Heart right ventricle (tissue), 16 donors: ENCODE data around the gene FREM1. TPM values are rescaled to one million over a fixed set of nuclear protein-coding genes. Genes with fewer than 3 reads are reported as not detected.

Source experiments
- ATAC-seq, 8 donors: fragments of 200-7000 bp; cut with Tn5 transposase; one replicate each; pipeline ENCODE4 v1.9.1; 2020; ENCODE audit warnings: mild to moderate bottlenecking in 8 of 8, moderate library complexity in 8 of 8, moderate number of reproducible peaks in 1 of 8
- DNase-seq, 2 donors: peaks; one replicate each; pipeline ENCODE4 v3.0.0-alpha.2; 2020
- H3K27ac ChIP-seq, 10 donors: fragments of 200-600 bp; sonication (generic) in 2 of 10; one replicate each; pipeline versions ENCODE4 v1.5.0 to v1.8.0; 2020 to 2022; ENCODE audit warnings: mild to moderate bottlenecking in 3 of 10
- H3K27me3 ChIP-seq, 7 donors: fragments of 200-600 bp; one replicate each; pipeline ENCODE4 v1.8.0; 2021 to 2022; ENCODE audit warnings: mild to moderate bottlenecking in 2 of 7
- H3K36me3 ChIP-seq, 9 donors: fragments of 200-600 bp; sonication (generic) in 1 of 9; one replicate each; pipeline versions ENCODE4 v1.5.0 to v1.8.0; 2020 to 2022; ENCODE audit warnings: mild to moderate bottlenecking in 2 of 9
- H3K4me1 ChIP-seq, 9 donors: fragments of 200-600 bp; sonication (generic) in 1 of 9; one replicate each; pipeline versions ENCODE4 v1.5.0 to v1.8.0; 2020 to 2022; ENCODE audit warnings: mild to moderate bottlenecking in 4 of 9
- H3K4me3 ChIP-seq, 10 donors: fragments of 200-600 bp; sonication (generic) in 2 of 10; one replicate each; pipeline versions ENCODE4 v1.5.0 to v1.8.0; 2020 to 2022; ENCODE audit warnings: mild to moderate bottlenecking in 7 of 10, moderate library complexity in 2 of 10
- H3K9me3 ChIP-seq, 11 donors: fragments of 200-600 bp in 10 of 11; sonication (generic) in 2 of 11; one replicate each; pipeline versions ENCODE4 v1.5.0 to v1.8.0; 2013 to 2022; ENCODE audit warnings: mild to moderate bottlenecking in 2 of 11, control low read depth in 1 of 11, moderate library complexity in 1 of 11
- WGBS, 2 donors: extraction: QIAGEN DNeasy Blood & Tissue Kit; methylation state at CpG; one replicate each; pipeline ENCODE4 v1.1.7; 2013; ENCODE audit warnings: inconsistent platforms in 1 of 2; 5-methylcytosine and 5-hydroxymethylcytosine counted together
- intact Hi-C, 10 donors: fragments of 100-400 bp; cut with DNase I; formaldehyde crosslinking; loops; one replicate each; pipeline versions ENCODE4 v1.11.1 to v1.14.2; 2022
- polyA plus RNA-seq, 2 donors: library from polyadenylated mRNA; stranded (reverse); fragments of 200-250 nt; gene quantifications; one replicate each; pipeline ENCODE4 v1.2.3, GENCODE V29; 2013
- total RNA-seq, 10 donors: library from RNA; stranded (reverse); fragmentation: NEBNext Ultra II Directional in 3 of 10; extraction: Animal tissue kit (Norgen Biotek cat#: 25700) in 3 of 10; gene quantifications; one replicate each; pipeline versions ENCODE4 v1.2.1 to v1.2.4, GENCODE V29; 2021 to 2023
- TF ChIP-seq, protein P1 (sequence below), 9 donors: fragments of 200-600 bp; sonication (generic) in 2 of 9; IDR thresholded peaks; one replicate each; pipeline versions ENCODE4 v1.5.0 to v1.8.0; 2021 to 2022; ENCODE audit warnings: antibody characterized with exemption in 9 of 9, mild to moderate bottlenecking in 5 of 9, moderate library complexity in 1 of 9
- donor health status: Arrhythmogenic right ventricular cardiomyopathy.
- donor health status: ischemic (EF 13 %, LVEDD 7.1; RV severe dilation, severe dysfunction).
- donor health status: healthy with polysubstance abuse.
- donor health status: DM: no; HTN: yes; CAD: no.
- donor health status: DM: no; HTN: no; CAD: no.
- donor health status: ischemic (EF 25% LVEDD 6.9; RV normal size, moderate dysfunction).
- donor health status: ischemic (EF 25% LVEDD 5.7; RV mildly dilated, moderate dysfunction).
- donor health status: healthy.
- donor health status: DM: yes; HTN: yes; CAD: no.
- donor health status: Ischemic cardiomyopathy.
- donor health status: ischemic (EF 35%, LVEDD 5.7; RV mildly dilated, moderate dysfunction).
- donor health status: nonischemic (EF 11% LVEDD 7.7; RV severe dilation, severe dysfunction).
- donor health status: DM: yes; HTN: yes; CAD: no.
- donor health status: PGD.
- donor health status: ischemic (EF 29% LVEDD 5.4; RV normal size, mild dysfunction).
- donor health status: nonischemic (EF 23%, LVEDD 6.1; RV moderate dilation, normal function).

Gene FREM1
- total and polyA plus RNA-seq, 12 donors = 0.59 to 5.9 (median 3.1) TPM

DNA sequence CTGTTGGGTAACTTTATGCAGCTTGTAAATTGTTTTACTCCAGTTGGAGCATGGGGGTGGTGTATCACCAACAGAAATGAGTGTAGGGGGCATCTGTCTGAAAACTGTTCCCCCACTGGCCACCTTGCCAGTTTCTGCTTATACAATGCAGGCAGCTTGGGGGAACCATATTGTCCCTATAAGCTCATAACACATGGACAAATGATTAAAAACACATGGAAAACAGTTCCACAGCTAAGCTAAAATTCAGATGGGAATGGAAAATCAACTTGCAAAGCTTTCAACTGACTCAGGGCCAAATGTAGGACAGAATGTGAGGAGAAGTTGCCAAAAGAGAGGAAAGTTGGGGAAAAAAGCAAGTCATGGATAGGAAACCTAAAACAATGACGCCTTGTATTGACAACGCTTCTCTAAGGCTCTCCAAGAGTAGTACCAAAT lies 179.7 kb downstream of the FREM1 start:
- Histone ChIP-seq H3K4me3 (no peak overlapping the region), H3K27ac (no peak overlapping the region), H3K9me3 (no peaks in the 10 kb centered on the region), H3K36me3 (peaks cover 0 to 4% (median 0%) of the 10 kb centered on the region in 9 donors), H3K4me1 (no peaks in the 10 kb centered on the region), H3K27me3 (no peaks in the 10 kb centered on the region)
- 51 to 64% methylated on average over 2 of the region's 2 CpGs for WGBS, 2 donors
- ATAC-seq (peak in 2 of 8 donors; percentile 61 to 71), DNase-seq (no peak)
- TF ChIP-seq, protein P1, sequence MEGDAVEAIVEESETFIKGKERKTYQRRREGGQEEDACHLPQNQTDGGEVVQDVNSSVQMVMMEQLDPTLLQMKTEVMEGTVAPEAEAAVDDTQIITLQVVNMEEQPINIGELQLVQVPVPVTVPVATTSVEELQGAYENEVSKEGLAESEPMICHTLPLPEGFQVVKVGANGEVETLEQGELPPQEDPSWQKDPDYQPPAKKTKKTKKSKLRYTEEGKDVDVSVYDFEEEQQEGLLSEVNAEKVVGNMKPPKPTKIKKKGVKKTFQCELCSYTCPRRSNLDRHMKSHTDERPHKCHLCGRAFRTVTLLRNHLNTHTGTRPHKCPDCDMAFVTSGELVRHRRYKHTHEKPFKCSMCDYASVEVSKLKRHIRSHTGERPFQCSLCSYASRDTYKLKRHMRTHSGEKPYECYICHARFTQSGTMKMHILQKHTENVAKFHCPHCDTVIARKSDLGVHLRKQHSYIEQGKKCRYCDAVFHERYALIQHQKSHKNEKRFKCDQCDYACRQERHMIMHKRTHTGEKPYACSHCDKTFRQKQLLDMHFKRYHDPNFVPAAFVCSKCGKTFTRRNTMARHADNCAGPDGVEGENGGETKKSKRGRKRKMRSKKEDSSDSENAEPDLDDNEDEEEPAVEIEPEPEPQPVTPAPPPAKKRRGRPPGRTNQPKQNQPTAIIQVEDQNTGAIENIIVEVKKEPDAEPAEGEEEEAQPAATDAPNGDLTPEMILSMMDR (IDR thresholded peaks at IDR 0.05) = no peak
- intact Hi-C loops = no loop called here

DNA sequence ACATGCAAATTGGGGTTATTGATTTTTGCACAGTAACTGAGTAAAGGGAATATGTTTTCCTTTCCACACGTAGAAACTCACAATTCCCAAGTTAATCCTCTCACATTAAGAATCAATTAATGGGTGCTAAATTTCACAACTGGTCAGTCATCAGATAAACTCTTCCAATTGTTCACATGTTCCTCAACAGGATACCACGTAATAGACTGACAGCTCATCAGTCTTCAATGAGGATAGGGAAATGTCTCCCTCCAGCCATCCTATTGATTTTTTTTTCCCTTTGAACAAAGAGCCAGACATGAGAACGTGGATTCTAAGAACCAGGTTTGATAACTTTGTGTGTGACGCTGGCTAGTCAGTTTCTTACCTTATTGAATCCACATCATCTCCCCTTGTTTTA lies 186.9 kb downstream of the FREM1 start:
- no peak for DNase-seq
- WGBS, 2 donors = 59 to 69% methylated on average over 4 of the region's 4 CpGs
- no peaks in the 10 kb centered on the region for H3K9me3 ChIP-seq
- no peak overlapping the region for H3K4me3 ChIP-seq
- intact Hi-C loops = no loop called here
- TF ChIP-seq, protein P1 (IDR thresholded peaks at IDR 0.05) = no peak
- ATAC-seq = no peak
- peaks cover 0 to 5% (median 0%) of the 10 kb centered on the region in 7 donors for H3K27me3 ChIP-seq
- no peaks in the 10 kb centered on the region for H3K36me3 ChIP-seq
- H3K27ac ChIP-seq = no peak overlapping the region
- H3K4me1 ChIP-seq = no peaks in the 10 kb centered on the region

DNA sequence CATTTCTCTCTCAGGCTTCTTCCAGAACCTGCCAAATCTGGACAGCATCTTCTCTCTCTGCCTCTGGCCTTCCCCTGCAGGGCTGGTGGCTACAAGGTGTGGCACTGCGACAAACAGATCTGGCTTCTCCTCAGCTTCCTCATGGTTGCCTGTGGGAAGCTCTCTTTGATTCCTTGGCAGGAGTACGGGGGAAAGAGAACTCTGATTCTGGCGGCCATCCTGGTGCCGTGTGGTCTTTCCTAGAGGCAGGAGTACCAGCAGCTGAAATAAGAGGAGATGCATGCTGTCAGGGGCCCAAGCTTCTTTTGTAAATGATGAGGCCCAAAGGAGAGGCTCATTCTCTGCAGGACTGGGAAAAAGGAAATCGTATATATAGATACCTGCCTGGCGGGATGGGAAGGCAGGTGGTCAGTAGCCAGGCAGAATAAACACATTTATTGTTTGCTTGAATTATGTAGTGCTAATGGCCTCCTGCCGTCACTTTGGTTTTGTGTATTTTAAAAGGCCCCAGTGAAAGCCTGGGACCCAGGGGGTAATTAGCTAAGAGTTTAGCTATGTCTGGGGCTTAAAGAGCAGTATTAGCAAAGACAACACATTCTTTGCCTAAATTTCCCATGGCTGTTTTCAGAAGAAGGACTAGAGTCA lies 187.7 kb downstream of the FREM1 start, which contains the start of gene CER1:
Gene CER1, minus strand, starts transcription at position 343 of the 645 bp plus-strand sequence. Its CDS starts 61 bp downstream, at position 282.
- WGBS, 2 donors = 54 to 59% methylated on average over 7 of the region's 7 CpGs
- Histone ChIP-seq H3K4me3 (no peak within 1 kb of the TSS), H3K36me3 (no peaks in the 10 kb centered on the region), H3K27me3 (peaks cover 0 to 11% (median 0%) of the 10 kb centered on the region in 7 donors), H3K4me1 (no peaks in the 10 kb centered on the region), H3K9me3 (no peaks in the 10 kb centered on the region), H3K27ac (no peak within 1 kb of the TSS)
- DNase-seq (no peak), ATAC-seq (no peak)
- TF ChIP-seq, protein P1 (IDR thresholded peaks at IDR 0.05) = no peak
- intact Hi-C loops = no loop called here

DNA sequence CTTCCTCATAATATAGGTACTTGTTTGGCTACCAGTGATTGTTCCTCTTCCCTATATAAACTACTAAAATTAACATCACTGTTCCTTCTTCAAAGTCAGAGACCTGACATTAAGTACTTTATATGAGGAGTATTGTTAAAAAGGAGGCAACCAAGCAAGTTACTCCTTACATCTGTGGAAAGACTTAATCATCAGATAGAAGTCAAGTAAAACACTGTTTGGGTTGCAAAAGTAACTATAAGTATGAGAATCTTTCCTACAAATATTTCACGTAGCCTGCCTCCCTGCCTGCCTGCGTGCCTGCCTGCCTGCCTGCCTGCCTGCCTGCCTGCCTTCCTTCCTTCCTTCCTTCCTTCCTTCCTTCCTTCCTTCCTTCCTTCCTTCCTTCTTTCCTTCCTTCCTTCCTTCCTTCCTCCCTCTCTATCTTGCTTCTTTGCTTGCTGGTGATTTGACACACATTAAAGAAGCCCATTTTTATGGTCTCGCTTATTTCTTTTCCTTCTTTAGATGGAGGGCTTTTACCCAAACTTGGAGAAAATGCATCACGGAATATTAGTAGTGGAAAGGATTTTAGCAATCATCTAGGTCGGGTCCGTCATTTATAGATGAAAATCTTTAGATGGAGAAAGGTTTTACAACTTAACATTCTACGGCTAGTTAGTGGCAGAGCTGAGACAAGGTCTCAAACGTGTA lies 190.9 kb downstream of the FREM1 start:
- Histone ChIP-seq H3K4me3 (no peak overlapping the region), H3K27me3 (peaks cover 0 to 11% (median 0%) of the 10 kb centered on the region in 7 donors), H3K4me1 (no peaks in the 10 kb centered on the region), H3K36me3 (no peaks in the 10 kb centered on the region), H3K27ac (no peak overlapping the region), H3K9me3 (no peaks in the 10 kb centered on the region)
- ATAC-seq (no peak), DNase-seq (no peak)
- 67 to 72% methylated on average over 8 of the region's 8 CpGs for WGBS, 2 donors
- intact Hi-C loops = no loop called here
- TF ChIP-seq, protein P1 (IDR thresholded peaks at IDR 0.05) = no peak
